Loucy (cell line): ENCODE results near the gene ZSCAN30.

Source experiments
- H2AFZ ChIP-seq: fragments of 200-600 bp; sonication (generic); 2 replicates; pipeline ENCODE4 v1.6.0; 2016; ENCODE audit warnings: antibody characterized with exemption, mild to moderate bottlenecking, low read length, moderate library complexity
- H3F3A ChIP-seq: fragments of 200-600 bp; 2 replicates; pipeline ENCODE4 v1.6.0; 2016; ENCODE audit warnings: antibody characterized with exemption, low read depth, mild to moderate bottlenecking
- H3K27me3 ChIP-seq: fragments of 200-600 bp; sonication (generic); 2 replicates; pipeline ENCODE4 v1.6.1; 2014; ENCODE audit warnings: low read length, mild to moderate bottlenecking; ENCODE audit not compliant: insufficient read depth, poor library complexity, severe bottlenecking
- H3K36me3 ChIP-seq: fragments of 200-600 bp; sonication (generic); 2 replicates; pipeline ENCODE4 v1.6.1; 2016; ENCODE audit warnings: low read length; ENCODE audit not compliant: insufficient read depth
- H3K4me1 ChIP-seq: fragments of 200-600 bp; sonication (generic); 2 replicates; pipeline ENCODE4 v1.5.1; 2014; ENCODE audit warnings: low read length, mild to moderate bottlenecking; ENCODE audit not compliant: insufficient read depth, poor library complexity, severe bottlenecking
- H3K4me2 ChIP-seq: fragments of 200-600 bp; sonication (generic); 2 replicates; pipeline ENCODE4 v1.6.0; 2014; ENCODE audit warnings: antibody characterized with exemption, low read length, low read depth, mild to moderate bottlenecking; ENCODE audit not compliant: poor library complexity, severe bottlenecking
- H3K4me3 ChIP-seq: fragments of 200-600 bp; sonication (generic); 2 replicates; pipeline ENCODE4 v1.5.1; 2014; ENCODE audit warnings: low read length, mild to moderate bottlenecking, mixed read lengths; ENCODE audit not compliant: poor library complexity, severe bottlenecking
- H3K79me2 ChIP-seq: fragments of 200-600 bp; sonication (generic); 2 replicates; pipeline ENCODE4 v1.6.1; 2014; ENCODE audit warnings: low read length; ENCODE audit not compliant: insufficient read depth
- H3K9ac ChIP-seq: fragments of 200-600 bp; sonication (generic); 2 replicates; pipeline ENCODE4 v1.6.0; 2014; ENCODE audit warnings: mild to moderate bottlenecking, low read depth, low read length, moderate library complexity; ENCODE audit not compliant: poor library complexity, severe bottlenecking
- H3K9me2 ChIP-seq: fragments of 200-600 bp; sonication (generic); replicated peaks from 2 replicates; pipeline ENCODE4 v1.6.1; 2016; ENCODE audit warnings: low read depth, low read length, mixed read lengths
- H3K9me3 ChIP-seq: fragments of 200-600 bp; sonication (generic); 2 replicates; pipeline ENCODE4 v1.6.1; 2014; ENCODE audit warnings: mild to moderate bottlenecking, antibody characterized with exemption, low read length, low read depth; ENCODE audit not compliant: insufficient read depth
- H4K20me1 ChIP-seq: fragments of 200-600 bp; sonication (generic); 2 replicates; pipeline ENCODE4 v1.6.0; 2014; ENCODE audit warnings: antibody characterized with exemption, low read length, mild to moderate bottlenecking; ENCODE audit not compliant: insufficient read depth, poor library complexity, severe bottlenecking
- EZH2phosphoT487 ChIP-seq: fragments of 200-600 bp; IDR thresholded peaks from 2 replicates; pipeline ENCODE4 v1.6.1; 2018; ENCODE audit warnings: antibody characterized with exemption, mild to moderate bottlenecking, moderate library complexity, borderline replicate concordance
- TF ChIP-seq, protein P1 (sequence below): fragments of 200-600 bp; sonication (generic); conservative IDR thresholded peaks from 2 replicates; pipeline ENCODE4 v1.5.1; 2014; ENCODE audit warnings: mild to moderate bottlenecking, antibody characterized with exemption, low read length

Gene ZSCAN30

DNA sequence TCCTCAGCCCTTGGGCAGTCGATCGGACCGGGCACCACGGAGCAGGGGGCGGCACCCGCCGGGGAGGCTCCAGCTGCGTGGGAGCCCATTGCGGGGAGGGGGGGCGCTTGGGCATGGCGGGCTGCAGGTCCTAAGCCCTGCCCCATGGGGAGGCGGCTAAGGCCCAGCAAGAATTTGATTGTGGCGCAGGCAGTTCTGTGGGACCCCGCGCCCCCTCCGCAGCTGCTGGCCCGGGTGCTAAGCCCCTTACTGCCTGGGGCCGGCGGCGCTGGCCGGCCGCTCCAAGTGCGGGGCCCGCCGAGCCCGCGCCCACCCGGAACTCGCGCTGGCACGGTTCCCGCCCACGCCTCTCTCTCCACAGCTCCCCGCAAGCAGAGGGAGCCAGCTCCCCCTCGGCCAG, 18.4 kb downstream of the ZSCAN30 start:
- Histone ChIP-seq H3K9ac (no peak overlapping the region), H3K4me2 (no peak overlapping the region), H3K79me2 (no peaks in the 10 kb centered on the region), H3F3A (no peaks in the 10 kb centered on the region), H2AFZ (no peak overlapping the region), H3K4me3 (no peak overlapping the region), H3K9me2 (no peaks in the 10 kb centered on the region), H4K20me1 (no peaks in the 10 kb centered on the region), H3K4me1 (no peaks in the 10 kb centered on the region), H3K36me3 (no peaks in the 10 kb centered on the region), H3K9me3 (no peaks in the 10 kb centered on the region; the same call in 1 of the 2 replicates), H3K27me3 (no peaks in the 10 kb centered on the region)
- TF ChIP-seq, protein P1, sequence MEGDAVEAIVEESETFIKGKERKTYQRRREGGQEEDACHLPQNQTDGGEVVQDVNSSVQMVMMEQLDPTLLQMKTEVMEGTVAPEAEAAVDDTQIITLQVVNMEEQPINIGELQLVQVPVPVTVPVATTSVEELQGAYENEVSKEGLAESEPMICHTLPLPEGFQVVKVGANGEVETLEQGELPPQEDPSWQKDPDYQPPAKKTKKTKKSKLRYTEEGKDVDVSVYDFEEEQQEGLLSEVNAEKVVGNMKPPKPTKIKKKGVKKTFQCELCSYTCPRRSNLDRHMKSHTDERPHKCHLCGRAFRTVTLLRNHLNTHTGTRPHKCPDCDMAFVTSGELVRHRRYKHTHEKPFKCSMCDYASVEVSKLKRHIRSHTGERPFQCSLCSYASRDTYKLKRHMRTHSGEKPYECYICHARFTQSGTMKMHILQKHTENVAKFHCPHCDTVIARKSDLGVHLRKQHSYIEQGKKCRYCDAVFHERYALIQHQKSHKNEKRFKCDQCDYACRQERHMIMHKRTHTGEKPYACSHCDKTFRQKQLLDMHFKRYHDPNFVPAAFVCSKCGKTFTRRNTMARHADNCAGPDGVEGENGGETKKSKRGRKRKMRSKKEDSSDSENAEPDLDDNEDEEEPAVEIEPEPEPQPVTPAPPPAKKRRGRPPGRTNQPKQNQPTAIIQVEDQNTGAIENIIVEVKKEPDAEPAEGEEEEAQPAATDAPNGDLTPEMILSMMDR, result no peak
- no peak for TF ChIP-seq EZH2phosphoT487

DNA sequence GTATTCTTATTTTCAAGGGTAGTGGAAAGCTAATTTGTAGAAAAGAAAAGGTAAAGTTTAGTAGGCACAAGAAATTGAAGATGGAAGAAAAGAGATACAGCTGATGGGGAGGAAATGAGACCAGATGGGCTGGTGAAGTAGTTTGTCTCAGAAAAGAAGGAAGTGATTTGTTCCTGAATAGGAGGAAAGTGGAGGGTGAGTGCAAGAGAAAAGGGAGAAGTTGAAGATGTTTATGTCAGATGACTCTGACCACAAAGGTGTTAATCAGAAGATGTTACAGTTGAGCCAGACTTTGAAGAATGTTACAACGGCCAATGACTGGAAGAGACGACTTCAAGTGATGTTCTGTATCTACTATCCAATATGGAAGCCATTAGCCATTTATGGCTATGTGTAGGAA, 21.2 kb downstream of the ZSCAN30 start:
- H3K79me2 ChIP-seq, result no peaks in the 10 kb centered on the region
- no peaks in the 10 kb centered on the region for H3K27me3 ChIP-seq
- no peak overlapping the region for H2AFZ ChIP-seq
- no peak overlapping the region for H3K4me3 ChIP-seq
- no peaks in the 10 kb centered on the region for H4K20me1 ChIP-seq
- no peaks in the 10 kb centered on the region for H3F3A ChIP-seq
- H3K9ac ChIP-seq, result no peak overlapping the region
- TF ChIP-seq, protein P1, result no peak
- TF ChIP-seq EZH2phosphoT487, result no peak
- H3K9me2 ChIP-seq, result no peaks in the 10 kb centered on the region
- H3K4me1 ChIP-seq, result no peaks in the 10 kb centered on the region
- no peaks in the 10 kb centered on the region; the same call in 1 of the 2 replicates for H3K9me3 ChIP-seq
- no peak overlapping the region for H3K4me2 ChIP-seq
- no peaks in the 10 kb centered on the region for H3K36me3 ChIP-seq

DNA sequence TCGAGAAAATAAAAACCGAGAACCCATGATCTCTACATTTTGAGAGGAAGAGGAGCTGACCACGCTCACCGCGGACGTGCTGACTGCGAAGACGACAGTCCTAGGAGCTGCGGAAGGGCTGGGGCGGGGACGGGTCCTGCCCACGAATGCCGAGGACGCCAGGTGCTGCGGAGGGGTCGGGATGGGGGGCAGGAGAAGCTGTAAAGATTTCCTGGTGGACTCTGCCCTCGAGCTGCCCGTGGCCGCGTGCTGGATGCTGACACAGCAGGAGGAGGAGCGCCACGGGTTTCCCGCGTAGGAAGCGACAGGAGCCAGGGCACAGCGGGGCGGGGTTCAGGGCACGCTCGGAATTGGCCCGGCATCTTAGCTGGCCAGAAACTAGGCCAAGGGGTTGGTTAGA, 22.2 kb downstream of the ZSCAN30 start:
- peak overlapping the region; percentile 46 for H3K4me2 ChIP-seq
- H3K4me3 ChIP-seq, result peak overlapping the region; percentile 44
- H3K36me3 ChIP-seq, result no peaks in the 10 kb centered on the region
- H3K4me1 ChIP-seq, result no peaks in the 10 kb centered on the region
- H3K9ac ChIP-seq, result no peak overlapping the region
- no peaks in the 10 kb centered on the region for H3K9me2 ChIP-seq
- H3K79me2 ChIP-seq, result no peaks in the 10 kb centered on the region
- no peaks in the 10 kb centered on the region for H3F3A ChIP-seq
- TF ChIP-seq EZH2phosphoT487, result no peak
- TF ChIP-seq, protein P1, result no peak
- no peaks in the 10 kb centered on the region for H3K27me3 ChIP-seq
- no peak overlapping the region for H2AFZ ChIP-seq
- no peaks in the 10 kb centered on the region; the same call in 1 of the 2 replicates for H3K9me3 ChIP-seq
- H4K20me1 ChIP-seq, result no peaks in the 10 kb centered on the region
